ENCODE results near the gene CTSS. TPM values are rescaled to one million over a fixed set of nuclear protein-coding genes. Genes with fewer than 3 reads are reported as not detected.
"Not testable (repeated sequence)": the region's sequence is repeated elsewhere in the genome, so short reads cannot be mapped to it uniquely, and the experiment has no call there.

Gene CTSS
- total RNA-seq, 2 experiments from 2014 or later = 83.1 to 83.5 TPM

GRCh38 chr1:150778409-150778808, 12.8 kb upstream of the CTSS start:
- no peaks in the 10 kb centered on the region for H3K27me3 ChIP-seq (ENCODE audit: control insufficient read depth in 1 of 2, insufficient read depth in 2 of 2, low read length in 2 of 2)
- H3K4me1 Mint-ChIP-seq (ENCODE audit: low read depth) = peaks cover 7% of the 10 kb centered on the region
- no peak overlapping the region for H3K27ac Mint-ChIP-seq
- no peak overlapping the region for H3K4me3 Mint-ChIP-seq
- H3K27me3 Mint-ChIP-seq = no peaks in the 10 kb centered on the region
- TF ChIP-seq, protein P1, sequence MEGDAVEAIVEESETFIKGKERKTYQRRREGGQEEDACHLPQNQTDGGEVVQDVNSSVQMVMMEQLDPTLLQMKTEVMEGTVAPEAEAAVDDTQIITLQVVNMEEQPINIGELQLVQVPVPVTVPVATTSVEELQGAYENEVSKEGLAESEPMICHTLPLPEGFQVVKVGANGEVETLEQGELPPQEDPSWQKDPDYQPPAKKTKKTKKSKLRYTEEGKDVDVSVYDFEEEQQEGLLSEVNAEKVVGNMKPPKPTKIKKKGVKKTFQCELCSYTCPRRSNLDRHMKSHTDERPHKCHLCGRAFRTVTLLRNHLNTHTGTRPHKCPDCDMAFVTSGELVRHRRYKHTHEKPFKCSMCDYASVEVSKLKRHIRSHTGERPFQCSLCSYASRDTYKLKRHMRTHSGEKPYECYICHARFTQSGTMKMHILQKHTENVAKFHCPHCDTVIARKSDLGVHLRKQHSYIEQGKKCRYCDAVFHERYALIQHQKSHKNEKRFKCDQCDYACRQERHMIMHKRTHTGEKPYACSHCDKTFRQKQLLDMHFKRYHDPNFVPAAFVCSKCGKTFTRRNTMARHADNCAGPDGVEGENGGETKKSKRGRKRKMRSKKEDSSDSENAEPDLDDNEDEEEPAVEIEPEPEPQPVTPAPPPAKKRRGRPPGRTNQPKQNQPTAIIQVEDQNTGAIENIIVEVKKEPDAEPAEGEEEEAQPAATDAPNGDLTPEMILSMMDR (IDR thresholded peaks at IDR 0.05) = no peak
- no peaks in the 10 kb centered on the region for H3K36me3 ChIP-seq (ENCODE audit: insufficient read depth, low read length)
- CTCF ChIA-PET = no interaction called here
- intact Hi-C loops (cut with DNase I, micrococcal nuclease) = no loop called here
- no peaks in the 10 kb centered on the region for H3K9me3 Mint-ChIP-seq
- H3K27ac ChIP-seq (ENCODE audit: low read depth in 1 of 2, low read length in 2 of 2) = no peak overlapping the region
- H3K4me1 ChIP-seq (ENCODE audit: insufficient read depth, low read length) = no peaks in the 10 kb centered on the region
- H3K4me3 ChIP-seq (ENCODE audit: low read length) = no peak overlapping the region
- H3K36me3 Mint-ChIP-seq (ENCODE audit: low read depth) = no peaks in the 10 kb centered on the region
- no peaks in the 10 kb centered on the region for H3K9me3 ChIP-seq (ENCODE audit: control insufficient read depth in 1 of 2, insufficient read depth in 1 of 2, low read length in 2 of 2)
- POLR2A ChIA-PET = interaction anchor here (1.3 kb wide), 1 partner anchor 12 kb away, joined by 5 read pairs; the partner anchor contains the start of gene CTSS
- no peak for DNase-seq
- ATAC-seq (ENCODE audit: poor library complexity) = no peak

DNA sequence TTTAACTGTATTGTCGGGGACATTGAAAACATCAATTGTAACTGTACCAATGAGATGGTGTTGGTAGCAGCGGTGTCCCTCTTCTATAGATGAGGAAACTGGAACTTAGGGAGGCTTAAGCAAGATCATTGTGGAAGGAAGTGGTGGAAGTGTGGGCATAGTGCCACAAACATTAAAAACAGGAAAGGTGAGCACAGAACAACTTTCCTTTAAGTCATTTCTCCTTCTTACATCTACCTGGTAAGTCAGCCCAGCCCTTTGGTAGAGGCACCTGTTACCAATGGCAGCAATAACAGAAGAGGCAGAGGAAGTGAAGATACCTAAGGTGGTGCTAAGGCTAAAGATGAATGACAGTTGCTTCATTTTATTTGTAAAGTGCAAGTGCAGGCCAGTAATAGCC, 12.0 kb upstream of the CTSS start:
- no peaks in the 10 kb centered on the region for H3K27me3 ChIP-seq (ENCODE audit: control insufficient read depth in 1 of 2, insufficient read depth in 2 of 2, low read length in 2 of 2)
- Mint-ChIP-seq H3K27ac (no peak overlapping the region), H3K9me3 (no peaks in the 10 kb centered on the region), H3K4me1 (ENCODE audit: low read depth) (peaks cover 7% of the 10 kb centered on the region), H3K4me3 (no peak overlapping the region), H3K36me3 (ENCODE audit: low read depth) (no peaks in the 10 kb centered on the region), H3K27me3 (no peaks in the 10 kb centered on the region)
- H3K4me3 ChIP-seq (ENCODE audit: low read length) = no peak overlapping the region
- H3K4me1 ChIP-seq (ENCODE audit: insufficient read depth, low read length) = no peaks in the 10 kb centered on the region
- H3K9me3 ChIP-seq (ENCODE audit: control insufficient read depth in 1 of 2, insufficient read depth in 1 of 2, low read length in 2 of 2) = no peaks in the 10 kb centered on the region
- H3K27ac ChIP-seq (ENCODE audit: low read depth in 1 of 2, low read length in 2 of 2) = no peak overlapping the region
- DNase-seq (no peak), ATAC-seq (ENCODE audit: poor library complexity) (no peak)
- intact Hi-C loops (cut with DNase I, micrococcal nuclease) = no loop called here
- TF ChIP-seq, protein P1 (IDR thresholded peaks at IDR 0.05) = no peak
- CTCF ChIA-PET = no interaction called here
- H3K36me3 ChIP-seq (ENCODE audit: insufficient read depth, low read length) = no peaks in the 10 kb centered on the region
- POLR2A ChIA-PET = interaction anchor here (1.3 kb wide), 1 partner anchor 12 kb away, joined by 5 read pairs; the partner anchor contains the start of gene CTSS

DNA sequence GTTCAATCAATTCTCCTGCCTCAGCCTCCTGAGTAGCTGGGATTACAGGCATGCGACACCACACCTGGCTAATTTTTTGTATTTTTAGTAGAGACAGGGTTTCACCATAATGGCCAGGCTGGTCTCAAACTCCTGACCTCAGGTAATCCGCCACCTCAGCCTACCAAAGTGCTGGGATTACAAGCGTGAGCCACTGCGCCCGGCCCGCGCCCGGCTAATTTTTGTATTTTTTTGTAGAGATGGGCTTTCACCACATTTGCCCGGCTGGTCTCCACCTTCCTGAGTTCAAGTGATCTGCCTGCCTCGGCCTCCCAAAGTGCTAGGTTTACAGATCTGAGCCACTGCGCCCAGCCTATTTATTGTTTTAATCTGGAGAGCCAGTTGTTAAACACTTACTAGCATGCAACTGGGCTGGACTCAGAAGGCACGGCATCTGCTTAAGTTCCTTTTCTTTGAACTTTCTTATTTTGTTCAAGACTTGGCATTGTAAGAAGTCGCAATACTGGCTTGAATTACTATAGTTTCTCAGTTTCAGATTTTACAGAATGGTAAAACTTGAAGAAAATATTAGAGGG, 10.4 kb upstream of the CTSS start:
- CTCF ChIA-PET; H3K4me3 ChIP-seq (ENCODE audit: low read length): not testable (repeated sequence)

DNA sequence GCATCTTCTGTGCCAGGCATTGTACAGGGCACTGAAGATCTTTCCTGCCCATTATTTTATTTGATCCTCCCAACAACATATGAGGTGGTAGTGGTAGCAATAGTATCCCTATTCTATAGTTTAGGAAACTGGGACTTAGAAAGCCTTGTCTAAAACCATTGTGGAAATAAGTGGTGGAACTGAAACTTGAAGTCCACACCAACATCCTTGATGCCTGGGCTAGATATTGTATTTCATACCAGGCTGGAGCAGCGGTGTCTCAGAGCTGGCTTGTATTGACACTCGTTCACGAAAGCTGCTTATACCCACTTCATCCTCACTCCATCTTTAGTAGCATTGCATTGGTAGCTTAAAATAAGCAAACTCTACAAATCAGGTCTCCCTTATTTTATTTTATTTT, 9.7 kb upstream of the CTSS start:
- peaks cover 10% of the 10 kb centered on the region for H3K4me1 ChIP-seq (ENCODE audit: insufficient read depth, low read length)

More for the DNA sequence above, 10.4 kb upstream of the CTSS start:
- DNase-seq; H3K27me3 Mint-ChIP-seq; H3K27ac ChIP-seq (ENCODE audit: low read depth in 1 of 2, low read length in 2 of 2); H3K27me3 ChIP-seq (ENCODE audit: control insufficient read depth in 1 of 2, insufficient read depth in 2 of 2, low read length in 2 of 2); ATAC-seq (ENCODE audit: poor library complexity); POLR2A ChIA-PET; H3K36me3 Mint-ChIP-seq (ENCODE audit: low read depth); H3K36me3 ChIP-seq (ENCODE audit: insufficient read depth, low read length); H3K9me3 ChIP-seq (ENCODE audit: control insufficient read depth in 1 of 2, insufficient read depth in 1 of 2, low read length in 2 of 2); H3K27ac Mint-ChIP-seq; H3K4me1 ChIP-seq (ENCODE audit: insufficient read depth, low read length); H3K9me3 Mint-ChIP-seq; intact Hi-C loops (cut with DNase I, micrococcal nuclease); H3K4me3 Mint-ChIP-seq: not testable (repeated sequence)
- H3K4me1 Mint-ChIP-seq (ENCODE audit: low read depth) = peaks cover 15% of the 10 kb centered on the region

More for the DNA sequence above, 9.7 kb upstream of the CTSS start:
- DNase-seq (no peak), ATAC-seq (ENCODE audit: poor library complexity) (no peak)
- Histone ChIP-seq H3K36me3 (ENCODE audit: insufficient read depth, low read length) (no peaks in the 10 kb centered on the region), H3K27ac (ENCODE audit: low read depth in 1 of 2, low read length in 2 of 2) (no peak overlapping the region), H3K9me3 (ENCODE audit: control insufficient read depth in 1 of 2, insufficient read depth in 1 of 2, low read length in 2 of 2) (no peaks in the 10 kb centered on the region), H3K27me3 (ENCODE audit: control insufficient read depth in 1 of 2, insufficient read depth in 2 of 2, low read length in 2 of 2) (no peaks in the 10 kb centered on the region), H3K4me3 (ENCODE audit: low read length) (no peak overlapping the region)
- Mint-ChIP-seq H3K36me3 (ENCODE audit: low read depth) (no peaks in the 10 kb centered on the region), H3K27ac (no peak overlapping the region), H3K4me1 (ENCODE audit: low read depth) (peaks cover 21% of the 10 kb centered on the region), H3K9me3 (no peaks in the 10 kb centered on the region), H3K27me3 (no peaks in the 10 kb centered on the region), H3K4me3 (no peak overlapping the region)
- TF ChIP-seq, protein P1 (IDR thresholded peaks at IDR 0.05) = no peak
- CTCF ChIA-PET = interaction anchor here (0.6 kb wide), 1 partner anchor 185 kb away, joined by 3 read pairs; no protein-coding TSS in a partner anchor
- intact Hi-C loops (cut with DNase I, micrococcal nuclease) = no loop called here
- POLR2A ChIA-PET = no interaction called here
